Stimulated activated memory B cell treated with anti-CD40 and anti-IgM and Interleukin-4, amounts not matched to agents 10 μg/mL and 1 μg/mL and 100 μg/mL, for 72 hours (primary cell): Measurements from ENCODE around the gene SUFU.
"Not testable (repeated sequence)": the region's sequence is repeated elsewhere in the genome, so short reads cannot be mapped to it uniquely, and the experiment has no call there.

ENCODE experiments used
- ATAC-seq: fragments of 150-1000 bp; cut with Tn5 transposase; 2 replicates; pipeline ENCODE4 v1.10.0; 2021
- H3K27ac Mint-ChIP-seq: one replicate; pipeline ENCODE4 v1.8.0; 2022; ENCODE audit warnings: mild to moderate bottlenecking, mixed read lengths
- H3K27me3 Mint-ChIP-seq: one replicate; pipeline ENCODE4 v1.8.0; 2022; ENCODE audit warnings: mixed read lengths
- H3K36me3 Mint-ChIP-seq: one replicate; pipeline ENCODE4 v1.8.0; 2022; ENCODE audit warnings: mixed read lengths
- H3K4me1 Mint-ChIP-seq: one replicate; pipeline ENCODE4 v1.8.0; 2022; ENCODE audit warnings: mixed read lengths
- H3K4me3 Mint-ChIP-seq: one replicate; pipeline ENCODE4 v1.8.0; 2022; ENCODE audit warnings: mild to moderate bottlenecking, moderate library complexity, mixed read lengths
- H3K9me3 Mint-ChIP-seq: one replicate; pipeline ENCODE4 v1.8.0; 2022; ENCODE audit warnings: mixed read lengths

SUFU gene

GRCh38 chr10:102654566-102654965 lies 150.8 kb downstream of the SUFU start:
- Mint-ChIP-seq H3K27me3 (no peaks in the 10 kb centered on the region), H3K9me3 (no peaks in the 10 kb centered on the region), H3K4me1 (peaks cover 58% of the 10 kb centered on the region), H3K4me3 (no peak overlapping the region), H3K27ac (no peak overlapping the region), H3K36me3 (peaks cover 58% of the 10 kb centered on the region)
- ATAC-seq = no peak

- H3K4me1 Mint-ChIP-seq = peaks cover 54% of the 10 kb centered on the region
- H3K9me3 Mint-ChIP-seq = no peaks in the 10 kb centered on the region
Observed at GRCh38 chr10:102654969-102655368, 151.2 kb downstream of the SUFU start.

GRCh38 chr10:102656026-102656425 lies 152.3 kb downstream of the SUFU start:
- no peak overlapping the region for H3K4me3 Mint-ChIP-seq
- H3K27ac Mint-ChIP-seq = no peak overlapping the region
- H3K9me3 Mint-ChIP-seq = no peaks in the 10 kb centered on the region
- H3K4me1 Mint-ChIP-seq = peaks cover 53% of the 10 kb centered on the region
- no peak for ATAC-seq
- no peaks in the 10 kb centered on the region for H3K27me3 Mint-ChIP-seq
- H3K36me3 Mint-ChIP-seq = peaks cover 58% of the 10 kb centered on the region

More at GRCh38 chr10:102654969-102655368, 151.2 kb downstream of the SUFU start:
- H3K4me3 Mint-ChIP-seq = no peak overlapping the region
- peaks cover 58% of the 10 kb centered on the region for H3K36me3 Mint-ChIP-seq
- H3K27ac Mint-ChIP-seq = no peak overlapping the region
- no peak for ATAC-seq
- H3K27me3 Mint-ChIP-seq = no peaks in the 10 kb centered on the region

- Mint-ChIP-seq H3K27me3 (no peaks in the 10 kb centered on the region), H3K36me3 (peaks cover 58% of the 10 kb centered on the region), H3K9me3 (no peaks in the 10 kb centered on the region), H3K27ac (no peak overlapping the region), H3K4me3 (no peak overlapping the region), H3K4me1 (peaks cover 53% of the 10 kb centered on the region)
- no peak for ATAC-seq
Observed at GRCh38 chr10:102656791-102657371, 153.1 kb downstream of the SUFU start.

- Mint-ChIP-seq H3K27me3 (no peaks in the 10 kb centered on the region), H3K9me3 (no peaks in the 10 kb centered on the region), H3K27ac (no peak overlapping the region), H3K4me1 (peaks cover 48% of the 10 kb centered on the region), H3K36me3 (peaks cover 58% of the 10 kb centered on the region), H3K4me3 (no peak overlapping the region)
- no peak for ATAC-seq
Observed at GRCh38 chr10:102657451-102657850, 153.7 kb downstream of the SUFU start.

- Mint-ChIP-seq H3K4me3 (no peak overlapping the region), H3K4me1 (peaks cover 41% of the 10 kb centered on the region), H3K36me3 (peaks cover 52% of the 10 kb centered on the region), H3K9me3 (no peaks in the 10 kb centered on the region), H3K27me3 (no peaks in the 10 kb centered on the region), H3K27ac (peak overlapping the region; percentile 31)
- no peak for ATAC-seq
Observed at GRCh38 chr10:102657984-102658724, 154.4 kb downstream of the SUFU start.

- Mint-ChIP-seq H3K9me3 (no peaks in the 10 kb centered on the region), H3K27me3 (no peaks in the 10 kb centered on the region), H3K4me1 (peaks cover 35% of the 10 kb centered on the region), H3K4me3 (no peak overlapping the region), H3K27ac (peak overlapping the region; percentile 31), H3K36me3 (peaks cover 45% of the 10 kb centered on the region)
- no peak for ATAC-seq
Observed at GRCh38 chr10:102658802-102659201, 155.0 kb downstream of the SUFU start.

GRCh38 chr10:102660888-102661657 lies 157.3 kb downstream of the SUFU start:
- no peaks in the 10 kb centered on the region for H3K27me3 Mint-ChIP-seq
- no peaks in the 10 kb centered on the region for H3K9me3 Mint-ChIP-seq
- ATAC-seq = peak; percentile 89
- H3K4me1 Mint-ChIP-seq = peaks cover 23% of the 10 kb centered on the region
- H3K36me3 Mint-ChIP-seq = peaks cover 26% of the 10 kb centered on the region
- H3K27ac Mint-ChIP-seq = peak overlapping the region; percentile 65
- H3K4me3 Mint-ChIP-seq = peak overlapping the region; percentile 52

GRCh38 chr10:102661658-102662028 lies 157.9 kb downstream of the SUFU start:
- peaks cover 23% of the 10 kb centered on the region for H3K4me1 Mint-ChIP-seq
- H3K4me3 Mint-ChIP-seq = peak overlapping the region; percentile 52
- H3K9me3 Mint-ChIP-seq = no peaks in the 10 kb centered on the region
- H3K36me3 Mint-ChIP-seq = peaks cover 20% of the 10 kb centered on the region
- H3K27ac Mint-ChIP-seq = peak overlapping the region; percentile 65
- H3K27me3 Mint-ChIP-seq = no peaks in the 10 kb centered on the region
- ATAC-seq = no peak

- H3K9me3 Mint-ChIP-seq = no peaks in the 10 kb centered on the region
- H3K36me3 Mint-ChIP-seq = no peaks in the 10 kb centered on the region
- H3K4me3 Mint-ChIP-seq = no peak overlapping the region
- no peak overlapping the region for H3K27ac Mint-ChIP-seq
- ATAC-seq = no peak
- H3K4me1 Mint-ChIP-seq = peaks cover 21% of the 10 kb centered on the region
- H3K27me3 Mint-ChIP-seq = no peaks in the 10 kb centered on the region
Observed at GRCh38 chr10:102665904-102666509, 162.2 kb downstream of the SUFU start.

GRCh38 chr10:102667411-102667810 lies 163.6 kb downstream of the SUFU start:
- ATAC-seq, H3K9me3 Mint-ChIP-seq, H3K36me3 Mint-ChIP-seq, H3K4me3 Mint-ChIP-seq, H3K27me3 Mint-ChIP-seq: not testable (repeated sequence)
- peaks cover 11% of the 10 kb centered on the region for H3K4me1 Mint-ChIP-seq
- H3K27ac Mint-ChIP-seq = peak overlapping the region; percentile 11

- H3K4me3 Mint-ChIP-seq = no peak overlapping the region
- H3K36me3 Mint-ChIP-seq = no peaks in the 10 kb centered on the region
- no peaks in the 10 kb centered on the region for H3K9me3 Mint-ChIP-seq
- H3K4me1 Mint-ChIP-seq = peaks cover 13% of the 10 kb centered on the region
- H3K27me3 Mint-ChIP-seq = no peaks in the 10 kb centered on the region
- peak; percentile 21 for ATAC-seq
- H3K27ac Mint-ChIP-seq = peak overlapping the region; percentile 11
Observed at GRCh38 chr10:102668326-102669107, 164.7 kb downstream of the SUFU start.

GRCh38 chr10:102669206-102670064 lies 165.7 kb downstream of the SUFU start:
- no peak overlapping the region for H3K27ac Mint-ChIP-seq
- H3K4me3 Mint-ChIP-seq = no peak overlapping the region
- peak; percentile 34 for ATAC-seq
- H3K36me3 Mint-ChIP-seq = no peaks in the 10 kb centered on the region
- no peaks in the 10 kb centered on the region for H3K27me3 Mint-ChIP-seq
- no peaks in the 10 kb centered on the region for H3K9me3 Mint-ChIP-seq
- peaks cover 20% of the 10 kb centered on the region for H3K4me1 Mint-ChIP-seq

- H3K36me3 Mint-ChIP-seq = no peaks in the 10 kb centered on the region
- H3K27me3 Mint-ChIP-seq = no peaks in the 10 kb centered on the region
- H3K9me3 Mint-ChIP-seq = no peaks in the 10 kb centered on the region
- no peak overlapping the region for H3K4me3 Mint-ChIP-seq
- no peak overlapping the region for H3K27ac Mint-ChIP-seq
- ATAC-seq = no peak
- peaks cover 23% of the 10 kb centered on the region for H3K4me1 Mint-ChIP-seq
Observed at GRCh38 chr10:102670065-102670670, 166.4 kb downstream of the SUFU start.
